ENCODE measurements around the gene AKAP6.

- no peak for TF ChIP-seq CTCF (IDR thresholded peaks at IDR 0.05; ENCODE audit: low read depth, low read length, missing input control)
- TF ChIP-seq MAX (IDR thresholded peaks at IDR 0.05), result no peak
- TF ChIP-seq JUND (IDR thresholded peaks at IDR 0.05), result no peak
- TF ChIP-seq RXRA (IDR thresholded peaks at IDR 0.05), result no peak
- TF ChIP-seq, protein P1, sequence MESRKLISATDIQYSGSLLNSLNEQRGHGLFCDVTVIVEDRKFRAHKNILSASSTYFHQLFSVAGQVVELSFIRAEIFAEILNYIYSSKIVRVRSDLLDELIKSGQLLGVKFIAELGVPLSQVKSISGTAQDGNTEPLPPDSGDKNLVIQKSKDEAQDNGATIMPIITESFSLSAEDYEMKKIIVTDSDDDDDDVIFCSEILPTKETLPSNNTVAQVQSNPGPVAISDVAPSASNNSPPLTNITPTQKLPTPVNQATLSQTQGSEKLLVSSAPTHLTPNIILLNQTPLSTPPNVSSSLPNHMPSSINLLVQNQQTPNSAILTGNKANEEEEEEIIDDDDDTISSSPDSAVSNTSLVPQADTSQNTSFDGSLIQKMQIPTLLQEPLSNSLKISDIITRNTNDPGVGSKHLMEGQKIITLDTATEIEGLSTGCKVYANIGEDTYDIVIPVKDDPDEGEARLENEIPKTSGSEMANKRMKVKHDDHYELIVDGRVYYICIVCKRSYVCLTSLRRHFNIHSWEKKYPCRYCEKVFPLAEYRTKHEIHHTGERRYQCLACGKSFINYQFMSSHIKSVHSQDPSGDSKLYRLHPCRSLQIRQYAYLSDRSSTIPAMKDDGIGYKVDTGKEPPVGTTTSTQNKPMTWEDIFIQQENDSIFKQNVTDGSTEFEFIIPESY (IDR thresholded peaks at IDR 0.05), result no peak
- TF ChIP-seq YY1 (IDR thresholded peaks at IDR 0.05), result no peak
- no peak for TF ChIP-seq GABPA (IDR thresholded peaks at IDR 0.05 in 1 of 2, conservative IDR thresholded peaks at IDR 0.05 in 1 of 2)
- no peak for TF ChIP-seq FOXA2 (IDR thresholded peaks at IDR 0.05)
- TF ChIP-seq HNF4A (conservative IDR thresholded peaks at IDR 0.05), result no peak
Measured at GRCh38 chr14:32650665-32651064, 321.6 kb downstream of the AKAP6 start.
